KBM-7 (cell line): ENCODE measurements around the gene LRRFIP2.
"Not testable (repeated sequence)": the region's sequence is repeated elsewhere in the genome, so short reads cannot be mapped to it uniquely, and the experiment has no call there.

Experiments
- DNase-seq: peaks from one replicate; pipeline ENCODE4 v3.0.0-alpha.2; 2015
- in situ Hi-C: fragments of 300-500 bp; cut with MboI; formaldehyde crosslinking; loops from 2 replicates; pipeline ENCODE4 v1.14.3; 2020; ENCODE audit warnings: low sequenced_read_pairs, low pct_unique_long_range_greater_than_20kb, mixed read lengths

The LRRFIP2 gene

DNA sequence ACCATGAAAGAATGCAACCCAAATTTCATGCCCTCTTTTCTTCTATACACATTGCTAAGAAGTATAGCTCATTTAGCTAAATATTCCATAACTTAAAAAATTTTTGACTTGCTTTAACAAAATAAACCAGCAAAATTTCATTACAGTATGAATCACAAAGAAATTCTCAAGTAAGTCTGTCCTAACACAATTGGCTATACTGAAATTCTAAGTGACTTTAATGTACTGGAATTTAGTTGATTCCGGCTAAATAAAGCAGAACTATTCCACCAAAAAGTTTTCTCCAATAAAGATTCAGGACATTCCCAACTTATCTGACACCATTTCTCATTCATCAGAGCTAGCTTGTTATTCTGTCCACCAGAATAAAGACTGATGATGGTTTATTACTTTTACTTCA, 23.8 kb downstream of the LRRFIP2 start:
- in situ Hi-C loops = no loop called here
- no peak for DNase-seq

- in situ Hi-C loops = no loop called here
- DNase-seq = no peak
These were observed 25.1 kb downstream of the LRRFIP2 start for GRCh38 chr3:37149257-37149656.

- DNase-seq = no peak
- in situ Hi-C loops = no loop called here
These were observed 26.2 kb downstream of the LRRFIP2 start for GRCh38 chr3:37148208-37148607.

DNA sequence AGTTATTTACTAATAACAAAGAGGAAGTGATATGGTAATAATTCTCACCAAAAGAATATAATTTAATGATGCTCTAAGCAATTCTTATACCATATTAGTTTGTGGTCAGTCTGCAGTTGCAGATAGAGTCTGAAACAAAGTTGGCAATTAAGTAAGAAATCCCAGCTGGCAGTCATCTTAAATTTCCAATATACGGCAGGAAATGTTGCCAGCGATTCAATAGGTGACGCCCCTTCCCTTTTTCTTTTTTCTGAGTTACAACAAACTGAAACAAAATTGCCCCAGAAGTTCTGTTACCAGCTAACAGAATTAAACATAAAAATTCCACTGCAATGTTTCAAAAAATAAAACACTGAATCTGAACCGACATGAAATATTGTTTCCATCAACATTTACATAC, 26.7 kb downstream of the LRRFIP2 start:
- DNase-seq = no peak
- in situ Hi-C loops = no loop called here

DNA sequence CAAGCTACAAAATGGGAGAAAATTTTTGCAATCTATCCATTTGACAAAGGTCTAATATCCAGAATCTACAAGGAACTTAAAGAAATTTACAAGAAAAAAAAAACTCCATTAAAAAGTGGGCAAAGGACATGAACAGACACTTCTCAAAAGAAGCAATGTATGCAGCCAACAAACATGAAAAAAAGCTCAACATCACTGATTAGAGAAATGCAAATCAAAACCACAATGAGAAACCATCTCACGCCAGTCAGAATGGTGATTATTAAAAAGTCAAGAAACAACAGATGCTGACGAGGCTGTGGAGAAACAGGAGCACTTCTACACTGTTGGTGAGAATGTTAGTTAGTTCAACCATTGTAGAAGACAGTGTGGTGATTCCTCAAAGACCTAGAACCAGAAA, 27.5 kb downstream of the LRRFIP2 start:
- in situ Hi-C loops, DNase-seq: not testable (repeated sequence)

DNA sequence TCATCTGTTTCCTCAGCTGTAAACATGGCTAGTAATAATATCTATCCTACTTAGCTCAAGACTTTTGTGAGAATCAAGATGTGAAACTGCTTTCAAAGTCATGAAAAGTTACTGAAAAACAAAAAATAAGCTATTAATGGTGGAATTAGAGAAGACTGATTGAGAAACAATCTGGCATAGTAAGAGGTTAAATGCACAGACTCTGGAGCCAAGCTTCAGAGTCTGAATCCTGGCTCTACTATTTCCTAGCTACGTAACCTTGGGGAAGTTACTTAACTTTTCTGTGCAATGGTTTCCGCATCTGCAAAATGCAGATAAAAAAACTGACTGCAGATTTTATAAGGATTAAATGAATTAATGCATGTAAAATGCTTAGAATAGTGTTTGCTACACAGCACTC, 28.8 kb downstream of the LRRFIP2 start:
- in situ Hi-C loops = no loop called here
- DNase-seq = no peak

DNA sequence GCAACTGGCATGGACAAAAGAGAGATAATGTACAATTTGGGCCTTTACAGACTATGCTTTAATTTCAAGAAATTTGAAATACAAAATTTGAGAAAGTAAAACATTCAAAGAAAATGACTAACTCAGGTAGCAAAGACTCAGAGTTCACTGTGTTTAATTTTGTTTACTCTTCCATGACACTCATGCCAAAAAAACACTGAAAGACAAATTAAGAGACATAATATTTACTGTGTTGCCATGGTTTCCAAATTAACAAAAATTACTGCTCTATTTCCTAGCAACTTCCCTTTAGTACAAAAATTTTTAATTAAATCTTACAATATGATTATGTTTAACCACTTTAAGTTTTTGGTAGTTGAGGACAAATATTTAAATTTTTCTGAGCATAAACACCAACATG, 29.6 kb downstream of the LRRFIP2 start:
- in situ Hi-C loops = no loop called here

GRCh38 chr3:37143821-37144220, 30.6 kb downstream of the LRRFIP2 start:
- DNase-seq = no peak
- in situ Hi-C loops = no loop called here

More for the DNA sequence above, 29.6 kb downstream of the LRRFIP2 start:
- DNase-seq = no peak

DNA sequence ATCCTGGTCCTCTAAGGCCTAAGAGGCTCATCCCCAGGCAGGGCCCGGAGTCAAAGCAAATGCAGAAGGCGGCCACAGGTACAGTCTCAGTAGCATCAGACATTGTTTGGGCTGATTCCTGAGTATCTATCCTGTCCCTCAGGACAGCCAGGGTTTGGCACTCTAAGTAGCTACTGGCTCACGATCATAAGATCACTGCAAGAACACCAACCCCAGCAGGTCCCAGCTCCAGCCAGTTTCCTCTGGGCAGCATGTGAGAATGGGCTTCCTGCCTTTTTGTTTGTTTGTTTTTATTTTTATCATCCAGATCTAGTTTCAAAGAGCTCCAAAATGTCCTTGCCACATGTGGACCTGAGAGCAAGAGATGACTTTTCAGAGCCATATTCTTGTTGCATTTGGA, 32.7 kb downstream of the LRRFIP2 start:
- in situ Hi-C loops = no loop called here
- no peak for DNase-seq

DNA sequence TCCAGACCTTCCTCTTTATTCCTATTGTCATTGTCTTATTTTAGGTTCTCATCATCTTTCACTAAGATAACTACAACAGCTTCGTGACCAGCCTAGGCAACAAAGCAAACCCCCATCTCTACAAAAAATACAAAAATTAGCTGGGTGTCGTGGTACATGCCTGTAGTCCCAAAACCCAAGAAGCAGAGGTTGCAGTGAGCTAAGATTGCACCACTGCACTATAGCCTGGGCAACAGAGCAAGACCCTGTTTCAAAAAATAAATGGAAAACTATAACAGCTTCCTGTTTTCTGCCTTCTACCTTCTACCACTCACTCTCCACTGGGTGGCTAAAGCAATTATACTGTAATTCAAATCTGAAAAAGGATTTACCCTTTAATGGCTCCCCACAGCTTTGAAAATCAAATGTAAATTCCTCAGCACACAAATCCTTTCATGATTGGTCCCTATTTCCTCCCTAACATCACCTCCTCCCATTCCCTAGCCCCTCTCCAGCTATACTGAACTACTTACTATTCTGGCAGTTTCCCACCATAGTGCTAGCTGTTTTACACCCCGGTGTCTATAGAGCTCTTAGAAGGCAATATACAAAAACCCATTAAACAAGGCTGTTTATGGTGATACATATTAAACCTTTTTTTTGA, 33.4 kb downstream of the LRRFIP2 start:
- in situ Hi-C loops = no loop called here
- DNase-seq = no peak

DNA sequence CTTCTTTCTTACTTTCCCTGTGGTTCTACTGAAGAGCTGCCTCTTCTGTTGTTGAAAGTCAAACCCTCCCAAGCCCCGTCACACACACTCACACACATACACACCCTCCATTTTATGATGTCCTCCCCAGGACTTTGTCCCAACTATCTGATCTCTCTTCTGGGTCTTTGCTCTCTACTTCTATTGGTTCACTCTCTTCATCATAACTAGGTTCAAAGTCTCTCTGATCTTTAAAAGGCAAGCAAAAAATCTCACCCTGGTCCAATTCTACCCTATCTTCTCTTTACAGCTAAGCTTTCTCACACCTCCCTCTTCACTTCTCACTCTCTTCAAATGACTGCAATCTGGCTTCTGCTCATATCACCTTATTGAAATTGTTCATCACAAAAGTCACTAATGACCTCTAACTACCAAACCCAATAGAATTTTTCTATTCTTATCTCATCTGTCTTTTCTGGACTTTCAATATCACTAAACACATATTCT, 34.8 kb downstream of the LRRFIP2 start:
- in situ Hi-C loops = no loop called here
- no peak for DNase-seq

DNA sequence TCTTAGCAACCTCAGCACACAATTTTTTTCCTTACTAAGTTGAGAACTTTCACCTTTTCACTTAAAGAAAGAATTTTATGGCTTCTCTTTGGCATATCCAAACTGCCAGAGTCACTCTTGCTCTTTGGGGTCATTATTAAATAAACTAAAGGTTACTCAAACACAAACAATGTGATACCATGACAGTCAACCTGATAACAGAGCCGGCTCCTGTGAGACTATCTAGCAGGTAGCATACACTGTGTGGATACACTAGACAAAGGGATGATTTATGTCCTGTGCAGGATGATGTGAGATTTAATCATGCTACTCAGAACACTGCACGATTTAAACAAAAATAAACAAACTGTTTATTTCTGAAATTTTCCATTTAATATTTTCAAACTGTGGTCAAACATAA, 35.6 kb downstream of the LRRFIP2 start:
- no peak for DNase-seq
- in situ Hi-C loops = no loop called here

DNA sequence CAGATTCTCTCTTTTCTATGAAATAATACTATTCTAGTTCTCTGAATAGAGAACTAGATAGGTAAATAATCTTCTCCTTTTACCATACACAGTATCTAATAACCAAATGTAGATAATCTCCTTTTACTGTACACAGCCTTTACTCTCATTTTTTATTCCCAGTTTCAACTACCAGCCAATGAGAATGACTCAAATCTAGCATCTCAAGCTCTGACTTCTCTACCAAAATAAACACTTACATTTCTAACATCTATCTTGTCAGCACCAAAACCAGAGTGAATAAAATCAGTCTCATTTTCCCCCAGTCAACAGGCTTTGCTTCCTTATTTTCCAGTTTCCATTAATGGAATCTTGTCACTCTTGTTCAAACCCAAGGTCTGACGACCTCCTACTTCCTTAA, 36.9 kb downstream of the LRRFIP2 start:
- in situ Hi-C loops = no loop called here
- DNase-seq = no peak

DNA sequence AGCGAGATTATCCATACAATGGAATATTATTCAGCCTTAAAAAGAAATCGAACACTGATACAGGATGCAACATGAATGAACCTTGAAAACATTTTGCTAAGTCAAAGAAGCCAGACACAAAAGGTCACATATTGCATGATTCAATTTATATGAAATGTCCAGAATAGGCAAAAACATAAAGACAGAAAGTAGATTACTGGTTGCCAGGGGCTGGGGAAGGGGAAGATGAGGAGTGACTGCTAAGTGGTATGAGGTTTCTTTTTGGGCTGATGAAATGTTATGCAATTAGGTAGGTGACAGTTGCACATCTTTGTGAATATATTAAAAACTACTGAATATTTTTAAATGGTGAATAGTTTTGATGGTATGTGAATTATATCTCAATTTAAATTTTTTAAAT, 38.3 kb downstream of the LRRFIP2 start:
- DNase-seq = no peak
- in situ Hi-C loops = no loop called here

DNA sequence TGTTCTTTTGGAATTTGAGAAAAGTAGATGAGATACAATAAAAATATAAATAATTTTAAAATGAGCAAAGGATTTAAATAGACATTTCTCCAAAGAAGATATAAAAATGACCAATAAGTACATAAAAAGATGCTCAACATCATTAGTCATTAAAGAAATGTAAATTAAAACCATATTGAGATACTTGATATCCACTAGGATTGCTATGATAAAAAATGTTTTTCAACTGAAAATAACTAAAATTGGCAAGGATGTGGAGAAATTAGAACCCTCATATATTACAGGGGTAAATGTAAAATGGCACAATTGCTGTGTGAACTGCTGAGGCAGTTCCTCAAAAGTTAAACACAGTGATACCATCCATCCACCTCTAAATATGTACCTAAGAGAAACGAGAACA, 38.8 kb downstream of the LRRFIP2 start:
- no peak for DNase-seq
- in situ Hi-C loops = no loop called here

GRCh38 chr3:37132334-37132733, 42.0 kb downstream of the LRRFIP2 start:
- DNase-seq = no peak
- in situ Hi-C loops = no loop called here

DNA sequence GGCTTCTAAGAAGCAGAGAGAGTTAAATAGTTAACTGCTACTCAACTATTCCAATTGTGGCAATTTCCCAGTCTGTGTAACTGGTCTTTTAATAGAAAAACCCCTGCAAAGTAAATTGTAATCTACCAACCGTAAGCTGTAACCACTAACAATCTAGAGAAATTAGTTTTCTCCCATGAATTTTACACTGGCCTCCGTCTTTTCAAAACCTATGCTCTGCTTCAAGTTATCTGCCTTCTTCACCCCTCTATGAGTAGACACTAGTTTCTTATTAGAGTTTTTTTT, 42.6 kb downstream of the LRRFIP2 start:
- in situ Hi-C loops = no loop called here
- no peak for DNase-seq

- no peak for DNase-seq
These were observed 43.2 kb downstream of the LRRFIP2 start for GRCh38 chr3:37130984-37131859.

GRCh38 chr3:37130448-37130847, 43.9 kb downstream of the LRRFIP2 start:
- no peak for DNase-seq
- in situ Hi-C loops = no loop called here

More at GRCh38 chr3:37130984-37131859, 43.2 kb downstream of the LRRFIP2 start:
- in situ Hi-C loops = no loop called here

- DNase-seq = no peak
- in situ Hi-C loops = no loop called here
These were observed 44.5 kb downstream of the LRRFIP2 start for GRCh38 chr3:37129871-37130270.

DNA sequence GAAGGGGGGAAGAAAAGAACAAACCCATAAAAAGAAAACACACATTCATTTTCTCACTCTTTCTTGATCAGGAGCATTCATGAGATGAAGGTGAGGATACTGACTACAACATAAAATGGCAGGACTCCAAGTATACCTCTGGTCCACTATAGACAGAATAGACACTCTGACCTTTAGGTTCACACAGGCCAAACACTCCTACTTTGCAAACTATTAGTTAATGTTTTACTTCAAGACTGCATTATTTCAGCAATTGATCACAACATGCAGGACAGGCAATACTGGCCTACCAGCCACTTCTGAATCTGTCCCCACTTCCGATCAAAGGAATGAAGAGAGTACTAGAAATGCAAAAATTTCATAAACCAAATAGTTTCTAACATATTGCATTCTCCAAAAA, 47.0 kb downstream of the LRRFIP2 start:
- no peak for DNase-seq
- in situ Hi-C loops = no loop called here
